Measurements from ENCODE around the gene SH3PXD2A.
A peak's percentile ranks its signal among the peaks of the same experiment; 100 is the strongest.
"Not testable (repeated sequence)": the region's sequence is repeated elsewhere in the genome, so short reads cannot be mapped to it uniquely, and the experiment has no call there.

SH3PXD2A gene

GRCh38 chr10:103763374-103764202 lies 91.8 kb downstream of the SH3PXD2A start:
- peak; percentile 82 for DNase-seq

- DNase-seq, result no peak
Measured at GRCh38 chr10:103762916-103763315, 92.5 kb downstream of the SH3PXD2A start.

GRCh38 chr10:103762162-103762561 lies 93.2 kb downstream of the SH3PXD2A start:
- no peak for DNase-seq

GRCh38 chr10:103761075-103761920 lies 94.1 kb downstream of the SH3PXD2A start:
- DNase-seq, result no peak

GRCh38 chr10:103760233-103760632 lies 95.1 kb downstream of the SH3PXD2A start:
- not testable (repeated sequence) for DNase-seq

- DNase-seq, result peak; percentile 83
Measured at GRCh38 chr10:103759100-103759781, 96.1 kb downstream of the SH3PXD2A start.

GRCh38 chr10:103758294-103758681 lies 97.1 kb downstream of the SH3PXD2A start:
- DNase-seq, result no peak

- DNase-seq, result peak; percentile 91
Measured at GRCh38 chr10:103757531-103758293, 97.7 kb downstream of the SH3PXD2A start.

- no peak for DNase-seq
Measured at GRCh38 chr10:103756277-103756869, 99.0 kb downstream of the SH3PXD2A start.

GRCh38 chr10:103752680-103753248 lies 102.6 kb downstream of the SH3PXD2A start:
- DNase-seq, result no peak

GRCh38 chr10:103751667-103752290 lies 103.6 kb downstream of the SH3PXD2A start:
- DNase-seq, result no peak

- no peak for DNase-seq
Measured at GRCh38 chr10:103750836-103751235, 104.5 kb downstream of the SH3PXD2A start.

- no peak for DNase-seq
Measured at GRCh38 chr10:103749779-103750178, 105.6 kb downstream of the SH3PXD2A start.

- no peak for DNase-seq
Measured at GRCh38 chr10:103748020-103748419, 107.4 kb downstream of the SH3PXD2A start.

GRCh38 chr10:103747193-103747865 lies 108.0 kb downstream of the SH3PXD2A start:
- DNase-seq, result no peak

- no peak for DNase-seq
Measured at GRCh38 chr10:103746598-103746997, 108.8 kb downstream of the SH3PXD2A start.

GRCh38 chr10:103745341-103746247 lies 109.8 kb downstream of the SH3PXD2A start:
- peak; percentile 13 for DNase-seq

- DNase-seq, result no peak
Measured at GRCh38 chr10:103742824-103743223, 112.6 kb downstream of the SH3PXD2A start.

- no peak for DNase-seq
Measured at GRCh38 chr10:103740611-103741010, 114.8 kb downstream of the SH3PXD2A start.

Measured in GDM1 (cell line).